Amygdala (tissue), 56 donors: ENCODE measurements around the gene WNT8B.

Experiments
- DNase-seq, 56 donors: peaks; one replicate each; lab custom pipeline; 2025; lab: John Stamatoyannopoulos, UW

WNT8B gene

DNA sequence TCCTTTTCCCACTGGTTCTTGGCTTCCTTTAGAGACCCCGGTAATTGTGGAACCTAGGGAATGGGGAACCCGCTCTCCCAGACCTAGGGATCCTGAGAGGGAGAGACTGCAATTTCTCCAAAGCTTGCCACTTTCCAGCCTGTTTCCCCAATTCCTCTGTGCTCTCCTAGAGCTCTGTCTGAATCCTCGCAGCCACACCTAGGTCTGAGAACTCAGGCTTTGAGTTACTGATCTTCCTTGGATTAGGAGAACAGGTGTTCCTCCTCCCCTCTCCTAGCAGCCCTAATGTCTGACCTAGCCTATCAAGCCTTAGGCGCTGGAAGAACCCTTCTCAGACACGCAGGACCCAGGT is 20.0 kb downstream of the WNT8B start:
- DNase-seq = no peak

DNA sequence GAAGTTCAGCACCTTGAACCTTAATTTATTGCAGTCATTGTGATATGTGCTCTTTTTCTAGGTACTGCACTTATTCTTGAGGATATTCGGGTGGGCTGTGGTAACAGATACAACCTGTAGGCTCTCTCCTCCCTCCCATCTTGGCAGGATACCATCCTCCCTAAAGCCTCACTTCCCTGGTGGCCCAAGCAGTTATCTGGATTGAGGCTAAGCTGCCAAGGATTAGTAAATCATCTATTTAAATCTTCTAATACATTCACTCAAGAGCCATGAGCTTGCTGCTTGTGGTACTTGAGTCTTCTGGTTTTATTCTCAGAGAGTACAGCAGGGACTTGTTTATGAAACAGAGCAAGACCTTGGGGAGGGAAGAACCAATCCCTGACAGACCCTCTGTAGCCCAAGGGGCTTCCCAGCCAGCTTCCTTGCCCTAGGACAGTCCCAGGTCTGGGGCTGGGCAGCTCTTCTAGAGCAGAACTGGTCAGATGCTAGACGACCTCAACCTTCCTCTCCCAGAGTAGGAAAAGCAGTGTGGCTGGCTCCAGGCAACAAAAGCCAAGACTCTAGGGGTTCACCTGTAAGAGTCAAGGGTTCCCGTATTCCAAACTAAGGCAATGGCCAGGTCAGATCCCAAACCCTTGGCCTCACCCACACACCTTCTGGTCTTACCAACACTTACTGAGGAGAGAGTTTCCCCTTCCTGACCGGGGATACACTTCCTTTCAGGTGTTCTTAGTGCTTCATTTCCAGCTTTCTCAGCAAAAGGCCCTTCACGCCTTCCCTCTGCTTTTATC is 21.3 kb downstream of the WNT8B start:
- DNase-seq = no peak

DNA sequence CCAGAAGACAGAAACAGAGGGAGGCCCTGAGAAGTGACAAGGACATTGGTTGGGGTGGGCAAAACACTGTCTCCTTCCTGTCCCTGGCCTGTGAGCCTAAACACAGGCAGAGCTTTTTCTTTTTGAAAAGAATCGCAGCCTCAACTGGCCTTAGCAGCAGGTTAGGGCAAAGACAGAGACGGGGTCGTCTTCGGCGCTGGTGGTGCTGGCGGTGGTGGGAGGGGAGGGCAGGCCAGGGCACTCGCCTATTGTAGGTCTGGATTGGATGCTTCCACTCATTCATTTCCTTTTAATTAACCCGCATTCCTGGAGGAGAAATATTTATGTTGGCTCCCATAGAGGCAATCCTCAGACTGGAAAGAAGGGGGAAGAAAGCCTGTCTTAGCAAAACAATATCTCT is 22.6 kb downstream of the WNT8B start:
- DNase-seq = no peak

DNA sequence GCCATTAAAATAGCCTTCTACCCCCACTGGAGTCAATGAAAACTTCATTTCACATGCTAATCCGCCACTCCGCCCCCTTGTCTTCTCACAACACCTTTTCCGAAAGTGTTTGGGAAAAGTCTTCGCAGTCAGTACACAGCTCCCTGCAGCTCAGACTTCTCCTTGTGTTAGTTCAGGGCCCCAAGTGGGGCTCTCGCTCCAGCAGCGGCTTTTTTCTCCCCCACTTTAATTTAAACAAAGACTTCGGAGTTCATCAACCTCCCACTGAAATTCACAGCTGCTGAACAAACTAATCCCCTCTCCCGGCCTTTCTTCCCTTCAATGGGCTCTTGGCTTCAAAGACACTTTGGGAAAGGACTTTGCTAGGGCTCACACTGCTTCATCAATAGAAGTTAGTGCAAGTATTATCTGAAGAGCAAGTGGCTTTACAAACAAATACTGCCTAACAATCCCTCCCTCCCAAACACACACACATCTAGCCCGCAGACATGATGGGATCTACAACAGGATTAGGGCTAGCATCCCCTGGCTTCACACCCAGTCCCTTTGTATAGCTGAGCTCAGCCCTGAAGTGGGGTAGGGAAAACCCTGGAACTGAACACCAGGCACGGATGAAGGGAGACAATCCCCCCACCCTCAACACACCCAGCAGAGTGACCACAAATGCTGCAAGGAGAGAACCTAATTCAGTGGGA is 23.1 kb downstream of the WNT8B start:
- no peak for DNase-seq

DNA sequence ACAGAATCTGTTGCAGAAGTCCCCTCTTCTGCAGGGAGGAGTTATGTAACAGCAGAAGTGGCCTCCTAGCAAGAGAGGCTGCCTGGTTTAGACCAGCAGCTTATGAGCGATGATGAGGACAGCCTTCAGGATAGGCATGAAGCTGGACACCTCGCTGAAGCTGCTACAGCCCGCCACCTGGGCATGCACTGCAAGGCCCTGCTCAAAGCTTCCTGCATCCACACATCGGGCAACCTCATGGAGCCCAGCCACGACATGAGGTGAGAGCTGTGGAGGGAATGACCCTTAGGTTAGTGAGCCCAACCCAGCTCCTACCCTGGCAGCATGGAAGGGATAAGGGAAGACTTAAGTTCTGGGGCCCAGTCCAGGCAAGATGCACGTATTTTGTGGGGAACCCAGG is 24.7 kb downstream of the WNT8B start:
- no peak for DNase-seq

DNA sequence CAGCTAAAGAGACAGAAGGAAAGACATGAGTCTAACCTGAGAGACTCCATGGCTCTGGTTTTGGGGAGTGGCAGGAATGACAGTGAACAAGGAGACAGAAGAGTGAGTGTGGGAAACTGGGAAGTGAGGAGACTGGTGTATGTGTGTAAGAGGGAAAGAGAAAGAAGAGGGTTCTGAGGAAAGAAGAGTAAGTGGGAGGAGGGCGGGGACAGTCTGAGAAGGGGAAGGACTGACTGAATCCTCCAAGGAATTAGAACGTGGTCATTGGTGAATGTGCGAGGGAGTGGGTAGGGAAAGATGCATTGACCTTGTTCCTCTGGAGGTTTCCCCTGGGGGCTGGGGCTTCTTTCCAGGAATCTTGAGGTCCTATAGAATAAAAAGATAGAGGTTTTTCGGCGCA is 26.6 kb downstream of the WNT8B start:
- DNase-seq = no peak

DNA sequence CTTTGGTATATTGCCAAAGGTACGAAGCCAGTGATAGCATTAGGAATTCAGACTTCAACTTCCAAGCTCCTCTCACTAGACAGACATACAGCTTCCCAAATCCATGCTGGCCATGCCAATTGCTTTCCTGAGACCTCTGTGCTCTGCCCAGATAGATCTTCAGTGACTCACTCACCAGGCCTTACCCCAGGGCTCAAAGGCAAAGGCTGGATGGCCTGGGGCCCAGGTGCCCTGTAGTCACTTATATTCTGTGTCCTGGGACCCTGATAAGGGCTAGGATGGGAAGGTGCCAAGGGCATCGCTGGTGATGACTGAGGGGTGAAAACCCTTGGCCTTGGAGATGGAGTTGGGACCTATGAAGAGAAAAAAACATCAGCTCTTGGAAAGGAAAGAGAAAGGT is 27.7 kb downstream of the WNT8B start:
- no peak for DNase-seq

DNA sequence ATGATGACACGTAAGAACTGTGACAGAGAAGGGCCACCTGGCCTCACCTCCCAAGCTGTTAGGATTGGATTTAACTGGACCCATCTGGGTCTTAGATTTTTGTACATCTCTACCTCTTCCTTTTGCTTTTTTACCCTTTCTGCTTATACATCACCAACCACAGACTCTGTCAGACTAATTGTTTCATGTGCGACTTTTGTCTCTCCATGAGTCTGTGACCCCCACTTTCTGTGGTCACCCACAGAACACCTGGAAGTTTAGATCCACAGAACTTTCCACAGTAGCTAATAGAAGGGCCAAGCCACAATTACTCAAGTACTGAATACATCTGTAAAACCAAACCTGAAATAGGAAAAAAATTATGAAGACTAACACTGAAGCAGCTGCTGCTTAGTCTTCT is 33.8 kb downstream of the WNT8B start:
- no peak for DNase-seq

DNA sequence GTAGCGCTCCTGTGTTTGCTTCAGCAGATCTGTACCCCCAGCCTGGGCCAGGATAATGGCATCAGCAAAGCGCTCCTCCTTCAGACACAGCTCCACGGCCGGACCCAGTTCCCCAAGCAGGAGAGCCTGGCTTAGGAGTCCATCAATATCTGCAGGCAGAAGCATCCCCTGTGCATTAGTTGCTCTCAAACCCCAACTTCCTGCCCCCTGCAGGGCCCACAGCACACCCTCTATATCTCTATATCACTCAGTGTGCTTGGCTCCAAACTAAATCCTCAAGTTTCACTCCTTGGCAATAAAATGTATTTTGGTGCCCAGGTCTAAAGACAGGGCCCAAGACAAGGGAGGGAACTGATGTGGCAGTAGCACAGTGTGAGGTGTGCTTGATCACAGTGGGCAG is 35.2 kb downstream of the WNT8B start:
- DNase-seq = no peak

DNA sequence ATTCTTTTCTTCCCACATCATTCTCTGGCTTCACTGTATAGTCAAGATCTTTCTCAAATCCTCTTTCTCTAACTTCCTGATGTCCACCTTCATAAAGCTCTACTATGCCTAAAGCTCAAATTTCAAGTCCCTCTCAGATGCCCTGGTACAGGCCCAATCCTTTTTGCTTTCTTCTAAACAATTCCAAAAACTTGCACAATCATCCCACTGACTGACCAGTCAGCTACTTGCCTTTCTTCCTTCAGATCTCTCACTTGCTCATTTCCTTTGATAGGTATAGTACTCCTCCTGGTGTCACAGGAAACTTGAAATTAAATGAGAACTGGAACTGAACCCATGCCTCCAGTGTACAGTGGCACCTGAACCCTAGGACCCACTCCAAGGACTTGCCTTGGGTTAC is 38.6 kb downstream of the WNT8B start:
- no peak for DNase-seq

DNA sequence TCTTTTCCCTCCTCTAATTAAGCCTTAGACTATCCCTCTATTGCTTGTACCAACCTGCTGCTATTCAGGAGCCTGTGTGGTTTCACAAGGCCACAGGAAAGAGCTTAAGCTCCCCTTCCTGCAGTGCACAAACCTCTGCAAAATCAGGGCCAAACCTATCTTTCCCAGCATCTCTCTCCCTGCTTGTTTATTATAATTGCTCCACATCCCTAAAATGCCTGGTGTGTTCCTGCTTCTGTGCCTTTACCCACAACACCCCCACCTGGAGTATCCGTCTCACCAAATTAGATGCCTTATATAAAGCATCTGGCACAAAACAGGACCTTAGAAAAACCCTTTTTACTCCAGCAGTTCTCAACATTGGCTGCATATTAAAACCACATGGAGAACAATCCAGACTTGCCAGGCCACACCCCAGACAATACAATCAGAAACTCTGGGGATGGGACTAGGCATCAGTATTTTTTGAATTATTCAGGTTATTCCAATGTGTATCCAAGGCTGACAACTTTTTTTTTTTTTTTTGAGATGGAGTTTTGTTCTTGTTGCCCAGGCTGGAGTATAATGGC is 40.2 kb downstream of the WNT8B start:
- no peak for DNase-seq

DNA sequence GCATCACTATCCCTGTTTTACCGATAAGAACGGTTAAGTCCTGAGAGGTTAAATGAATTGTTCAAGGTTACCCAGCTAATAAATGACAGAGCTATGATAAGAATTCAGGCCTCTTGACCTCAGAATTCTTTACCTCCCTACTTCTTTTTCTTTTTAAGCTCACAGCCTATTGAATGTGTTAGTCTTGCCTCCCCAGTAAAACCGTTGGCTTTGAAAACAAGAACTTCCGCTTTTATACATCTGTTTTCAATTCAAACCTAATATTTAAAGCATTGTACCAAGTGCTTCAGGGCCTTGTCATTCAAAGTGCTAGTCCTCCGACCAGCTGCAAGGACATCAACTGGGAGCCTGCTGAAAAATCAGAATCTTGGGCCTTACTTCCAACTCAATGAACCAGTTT is 41.3 kb downstream of the WNT8B start:
- DNase-seq = no peak

DNA sequence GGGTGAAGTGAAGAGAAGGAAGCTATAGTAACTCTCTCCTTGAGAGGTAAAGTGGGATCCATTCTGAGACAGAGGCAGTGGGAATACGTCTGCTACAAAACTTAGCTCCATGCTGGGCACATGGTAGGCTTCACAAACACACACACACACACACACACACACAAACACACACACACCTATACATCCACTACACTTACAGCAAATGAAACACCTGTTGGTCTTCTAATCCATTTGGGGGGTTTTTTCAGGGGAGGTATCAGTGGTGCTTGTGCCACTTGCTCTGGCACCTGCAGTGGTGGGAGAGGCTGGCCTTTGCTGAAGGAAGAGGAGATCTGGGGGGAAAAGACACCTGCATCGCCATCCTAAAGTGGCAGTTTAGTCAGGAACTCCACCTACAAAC is 42.4 kb downstream of the WNT8B start:
- DNase-seq = no peak

DNA sequence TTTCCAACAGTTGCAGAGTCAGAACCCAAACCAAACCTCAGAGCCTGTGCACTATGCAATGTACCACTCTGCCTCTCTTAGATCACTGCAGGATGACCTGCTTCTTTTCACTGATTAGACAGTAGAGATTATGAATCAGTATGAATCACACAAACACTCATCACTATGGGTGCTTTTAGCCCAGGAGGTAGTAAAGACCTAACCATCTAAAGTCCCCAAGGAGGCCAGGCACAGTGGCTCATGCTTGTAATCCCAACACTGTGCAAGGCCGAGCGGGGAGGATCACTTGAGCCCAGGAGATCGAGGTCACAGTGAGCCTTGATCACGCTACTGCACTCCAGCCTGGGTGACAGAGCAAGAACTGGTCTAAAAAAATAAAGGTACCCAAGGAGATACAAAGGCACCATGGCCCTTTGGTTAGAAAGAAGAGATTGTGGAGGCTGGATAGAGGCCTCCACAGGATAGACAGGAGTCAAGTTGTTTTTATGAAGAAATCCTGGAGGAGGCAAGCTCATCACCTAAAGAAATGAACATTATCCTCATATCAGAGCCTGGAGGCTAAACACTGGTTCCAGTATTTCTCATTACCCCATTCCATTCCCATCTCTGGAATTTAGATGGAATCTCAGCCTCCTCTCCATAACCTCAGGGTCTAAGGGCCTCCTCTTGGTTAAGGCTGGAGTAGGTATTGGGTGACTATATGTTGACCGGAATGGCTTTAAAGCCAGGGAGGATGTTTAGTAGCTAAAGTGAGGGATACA is 44.0 kb downstream of the WNT8B start:
- DNase-seq = no peak

DNA sequence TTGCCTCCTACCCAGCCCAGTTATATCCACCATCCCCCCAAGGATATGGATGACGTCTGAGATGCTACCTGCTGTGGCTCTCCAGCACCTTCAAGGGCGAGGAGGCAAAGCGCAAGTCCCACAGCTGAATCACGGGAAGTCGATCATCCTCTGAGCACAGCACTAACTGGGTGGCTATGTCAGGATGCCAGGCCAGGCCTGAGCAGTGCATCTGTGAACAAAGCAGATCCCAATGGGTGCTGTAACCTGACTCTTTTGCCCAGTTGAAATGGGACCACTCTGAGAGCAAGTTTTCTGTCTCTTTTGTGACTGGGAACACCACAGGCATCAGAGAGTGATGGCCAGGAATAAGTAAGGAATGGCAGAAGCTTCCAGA is 44.5 kb downstream of the WNT8B start:
- no peak for DNase-seq

DNA sequence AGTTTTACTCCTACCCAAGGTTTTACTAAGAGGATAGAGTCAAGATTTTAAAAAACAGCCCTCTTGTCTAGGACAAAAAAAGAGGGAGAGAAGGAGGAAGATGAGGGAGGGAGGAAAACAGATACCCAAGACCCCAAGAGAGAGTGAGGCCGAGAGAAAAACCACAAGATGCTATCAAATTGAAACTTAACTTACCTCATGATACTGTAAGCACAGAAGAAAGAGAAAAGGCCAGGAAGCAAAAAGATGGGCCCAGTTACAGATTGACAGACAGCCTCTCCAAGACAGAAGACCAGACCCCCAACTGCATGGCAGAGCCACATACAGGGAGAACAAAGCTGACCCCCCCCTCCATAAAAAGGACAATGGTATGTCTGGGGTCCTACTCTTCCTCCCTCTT is 45.5 kb downstream of the WNT8B start:
- DNase-seq = no peak

DNA sequence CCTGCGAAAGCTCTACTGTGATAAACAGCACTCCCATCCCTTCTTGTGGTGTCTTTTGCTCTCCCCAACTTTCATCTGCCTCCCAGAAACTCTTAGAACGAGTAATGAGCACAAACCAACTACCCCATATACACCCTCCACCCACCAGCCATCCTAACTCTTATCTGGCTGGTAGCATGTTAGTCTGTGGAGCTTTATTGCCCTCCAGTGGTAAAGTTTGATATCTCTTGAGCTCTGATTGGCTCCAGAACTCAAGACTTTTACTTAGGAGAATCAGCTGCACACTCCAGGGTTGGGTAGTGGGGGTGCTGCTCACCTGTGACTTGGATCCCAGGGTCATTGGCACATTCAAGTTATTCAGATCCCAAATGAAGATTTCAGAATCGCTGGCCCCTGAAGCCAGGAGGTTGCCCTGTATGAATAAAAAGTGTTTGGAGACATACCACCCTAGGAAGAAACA is 45.9 kb downstream of the WNT8B start:
- DNase-seq = no peak

DNA sequence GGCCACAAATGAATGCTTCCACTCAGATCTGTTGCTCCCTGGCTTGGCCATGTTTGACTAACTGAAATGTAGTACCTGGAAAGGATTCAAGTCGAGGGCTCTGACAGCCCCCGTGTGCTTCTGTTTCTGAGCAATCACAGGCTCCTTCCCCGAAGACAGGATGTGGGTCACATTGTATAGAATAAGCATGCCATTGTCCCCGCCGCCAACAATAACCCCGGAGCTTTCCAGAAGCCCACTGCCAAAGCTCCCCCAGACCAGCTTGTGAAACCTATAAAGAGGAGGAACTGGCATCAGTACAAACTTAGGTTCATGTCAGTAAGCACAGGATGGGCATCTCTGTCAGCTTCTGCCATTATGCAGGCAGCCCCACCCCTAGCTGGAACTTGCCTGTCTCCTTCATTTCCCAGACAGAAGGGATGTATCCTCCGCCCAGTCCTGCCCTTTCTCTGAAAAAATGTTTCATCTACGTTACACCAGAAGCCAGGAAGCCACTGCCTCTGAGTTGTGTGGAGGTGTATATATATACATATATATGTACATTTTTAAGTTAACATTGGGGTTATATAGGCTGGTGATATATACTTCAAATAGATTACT is 46.5 kb downstream of the WNT8B start:
- DNase-seq = no peak

DNA sequence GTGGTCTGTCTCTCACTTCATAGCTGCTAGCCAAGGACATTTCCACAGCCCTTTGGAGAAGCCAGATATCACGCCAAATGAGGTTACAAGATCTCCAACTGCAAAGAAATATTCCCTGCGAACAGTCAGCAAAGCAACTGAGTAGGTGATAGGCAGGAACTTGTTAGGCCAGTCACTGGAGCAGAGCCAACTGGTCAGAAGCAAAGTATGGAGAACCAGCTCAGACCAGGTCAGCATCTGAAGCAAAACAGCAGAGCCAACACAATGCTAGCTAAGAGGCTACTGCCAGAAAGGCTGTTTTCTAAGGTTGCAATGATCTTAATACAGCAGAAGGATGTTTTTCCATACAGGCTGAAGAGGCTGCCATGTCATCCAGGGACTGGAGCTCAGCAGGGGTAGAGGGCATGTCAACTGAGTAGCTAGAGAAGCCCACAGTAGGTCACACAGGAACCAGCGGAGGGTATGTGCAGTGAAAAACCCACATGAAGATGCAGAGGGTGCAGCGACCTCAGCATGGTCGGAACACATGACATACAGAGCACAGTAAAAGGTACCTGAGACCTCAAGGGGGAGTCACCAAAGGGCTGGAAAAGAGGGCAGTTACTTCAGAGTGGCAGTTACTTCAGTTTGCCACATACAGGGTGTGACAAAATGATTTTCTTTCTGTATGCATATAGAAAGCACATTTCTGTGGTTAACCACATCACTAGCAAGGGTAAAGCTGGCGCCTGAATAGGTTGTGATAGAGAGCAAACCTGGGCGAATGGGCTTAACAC is 47.9 kb downstream of the WNT8B start:
- no peak for DNase-seq

DNA sequence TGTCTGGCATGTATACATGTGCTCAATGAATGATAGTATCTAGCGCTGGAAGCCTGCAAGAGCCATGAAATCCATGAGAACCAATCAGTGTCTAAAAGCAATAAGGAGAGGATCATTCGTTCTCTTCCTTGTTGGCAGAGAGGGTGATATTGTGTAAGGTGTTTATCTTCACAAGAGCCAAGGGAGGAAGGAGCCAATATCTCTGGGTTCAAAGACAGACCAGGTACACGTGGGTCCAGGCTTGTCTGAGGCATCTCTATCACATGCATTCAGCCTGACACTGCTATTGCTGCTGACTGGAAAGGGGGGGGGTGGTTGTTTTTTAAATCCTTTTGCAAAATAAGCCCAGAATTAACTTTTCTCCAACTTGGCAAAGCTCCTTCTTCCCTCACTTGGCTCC is 52.8 kb downstream of the WNT8B start:
- DNase-seq = no peak
